K562 (cell line): ENCODE measurements around the gene BCL7C. TPM values are rescaled to one million over a fixed set of nuclear protein-coding genes. Genes with fewer than 3 reads are reported as not detected.

Source experiments
- ATAC-seq: fragments of 200-7000 bp; cut with Tn5 transposase; 3 replicates; pipeline ENCODE4 v1.9.1; 2020; ENCODE audit warnings: moderate library complexity
- BruUV-seq: library from RNA; stranded (reverse); fragments of 400-500 nt; replicated peaks from 2 replicates; lab custom pipeline; 2021; lab: Mats Ljungman, UMichigan
- CTCF ChIA-PET: fragments of 300-600 bp; formaldehyde crosslinking; extraction: SDS; loops from one replicate; lab custom pipeline; 2021; ENCODE audit warnings: low intra/inter-chr PET ratio; lab: Yijun Ruan, JAX
- POLR2A ChIA-PET: fragments of 300-600, 350-650 bp; sonication (Branson Sonifier 250); formaldehyde crosslinking; extraction: SDS; loops from one replicate; lab custom pipeline; 2021; ENCODE audit warnings: antibody characterized with exemption, inconsistent platforms; lab: Yijun Ruan, JAX
- DNase-seq, 4 experiments: peaks; one replicate each; pipeline versions ENCODE4 v3.0.0 to v3.0.0-alpha.2; 2011 to 2018; ENCODE audit warnings: low spot score in 3 of 4, mixed read lengths in 3 of 4; ENCODE audit errors: extremely low read depth in 1 of 4
- FAIRE-seq: peaks from 2 replicates; lab custom pipeline; 2011; peaks lifted over from hg19 to GRCh38; lab: Jason Lieb, UNC
- H2AFZ ChIP-seq: 2 replicates; pipeline ENCODE4 v1.6.0; 2011; ENCODE audit warnings: low read depth, low read length, control low read depth, inconsistent platforms
- H3K27ac ChIP-seq: fragments of 200-600 bp; 3 replicates; pipeline ENCODE4 v1.8.0; 2011; ENCODE audit warnings: low read depth, mild to moderate bottlenecking, control low read depth, inconsistent platforms, low read length, moderate library complexity, mixed read lengths; ENCODE audit errors: extremely low read depth
- H3K27me3 ChIP-seq, 2 experiments: fragments of 300-600 bp in 1 of 2; 2 replicates in 1 of 2; 3 replicates in 1 of 2; pipeline versions ENCODE4 v1.6.0 to v1.8.0; 2011; ENCODE audit warnings: inconsistent platforms in 2 of 2, low read length in 2 of 2, mild to moderate bottlenecking in 1 of 2, mixed read lengths in 1 of 2, moderate library complexity in 1 of 2; ENCODE audit not compliant: control insufficient read depth in 2 of 2, insufficient read depth in 2 of 2
- H3K36me3 ChIP-seq: fragments of 300-600 bp; 3 replicates; pipeline ENCODE4 v1.8.0; 2011; ENCODE audit warnings: mild to moderate bottlenecking, low read length, inconsistent platforms; ENCODE audit not compliant: control insufficient read depth, insufficient read depth
- H3K4me1 ChIP-seq, 2 experiments: fragments of 200-600 bp in 1 of 2; replicated peaks in 1 of 2; 2 replicates in 1 of 2; 3 replicates in 1 of 2; pipeline versions ENCODE4 v1.5.1 to v1.8.0; 2011; ENCODE audit warnings: inconsistent platforms in 2 of 2, low read length in 2 of 2, mild to moderate bottlenecking in 1 of 2, mixed read lengths in 1 of 2, moderate library complexity in 1 of 2; ENCODE audit not compliant: control insufficient read depth in 2 of 2, insufficient read depth in 2 of 2
- H3K4me2 ChIP-seq: 2 replicates; pipeline ENCODE4 v1.6.1; 2011; ENCODE audit warnings: low read length, control low read depth, inconsistent platforms, mixed read lengths; ENCODE audit not compliant: insufficient read depth
- H3K4me3 ChIP-seq: fragments of 200-600 bp; sonication (generic), shearing (Covaris generic); 2 replicates; pipeline ENCODE4 v1.5.1; 2016; ENCODE audit warnings: control low read depth, inconsistent platforms
- H3K79me2 ChIP-seq: fragments of 200-600 bp; 3 replicates; pipeline ENCODE4 v1.8.0; 2011; ENCODE audit warnings: low read length, inconsistent platforms; ENCODE audit not compliant: control insufficient read depth, insufficient read depth
- H3K9ac ChIP-seq, 2 experiments: 2 replicates each; pipeline versions ENCODE4 v1.6.0 to v1.6.1; 2011; ENCODE audit warnings: low read depth in 2 of 2, low read length in 2 of 2, control low read depth in 1 of 2, inconsistent platforms in 1 of 2, mild to moderate bottlenecking in 1 of 2, mixed read lengths in 1 of 2; ENCODE audit not compliant: insufficient read depth in 1 of 2
- H3K9me1 ChIP-seq: one replicate; pipeline ENCODE4 v1.6.0; 2011; ENCODE audit warnings: inconsistent platforms, mild to moderate bottlenecking, low read length, moderate library complexity; ENCODE audit not compliant: control insufficient read depth, insufficient read depth
- H3K9me3 ChIP-seq: replicated peaks from 2 replicates; pipeline ENCODE4 v1.5.1; 2011; ENCODE audit warnings: low read depth, low read length, inconsistent platforms; ENCODE audit not compliant: control insufficient read depth, insufficient read depth
- H4K20me1 ChIP-seq: replicated peaks from 2 replicates; pipeline ENCODE4 v1.6.1; 2011; ENCODE audit warnings: low read length, inconsistent platforms, mixed read lengths; ENCODE audit not compliant: control insufficient read depth, insufficient read depth
- ATF4 ChIP-seq: fragments of 450-650 bp; formaldehyde crosslinking; IDR thresholded peaks from 2 replicates; pipeline ENCODE4 v1.4.0; 2022; ENCODE audit warnings: mild to moderate bottlenecking, moderate library complexity
- CC2D1A ChIP-seq: fragments of 450-650 bp; IDR thresholded peaks from 2 replicates; pipeline ENCODE4 v1.6.1; 2017; ENCODE audit warnings: mild to moderate bottlenecking
- PRDM10 ChIP-seq: fragments of 450-650 bp; IDR thresholded peaks from 2 replicates; pipeline ENCODE4 v1.6.1; 2018; ENCODE audit not compliant: partially characterized antibody
- ZNF121 ChIP-seq: sonication (generic); formaldehyde crosslinking; conservative IDR thresholded peaks from 2 replicates; pipeline ENCODE4 v1.8.0; 2022; ENCODE audit warnings: missing genetic modification reagents
- WGBS: fragments of 100-300 bp; shearing (Covaris generic); methylation state at CpG from one replicate; pipeline ENCODE4 v1.1.6; 2016; ENCODE audit warnings: low coverage, mixed read lengths; ENCODE audit not compliant: insufficient coverage; ENCODE audit errors: missing lambda C conversion rate; 5-methylcytosine and 5-hydroxymethylcytosine counted together
- in situ Hi-C: fragments of 300-500 bp; cut with MboI; formaldehyde crosslinking; loops from 4 replicates; pipeline ENCODE4 v1.15.0; 2018; ENCODE audit warnings: inconsistent platforms, mixed read lengths
- intact Hi-C: fragments of 100-400 bp; cut with micrococcal nuclease; formaldehyde crosslinking; loops from 2 replicates; pipeline ENCODE4 v1.14.2; 2022
- polyA plus RNA-seq, 8 experiments: library from polyadenylated mRNA; depleted of rRNA in 4 of 8; stranded (reverse) in 5 of 8; unstranded in 3 of 8; fragments of >200 nt; fragmentation: Nextera tagmentation in 2 of 8; fragmentation: Illumina TruSeq in 1 of 8; extraction: Ambion mirVana in 2 of 8; extraction: Trizol in 1 of 8; gene quantifications; 2 replicates each; pipeline versions ENCODE4 v1.2.1 to v1.2.3, GENCODE V29; 2011 to 2014; ENCODE audit warnings: inconsistent platforms in 1 of 8, missing spikeins in 1 of 8
- total RNA-seq, 7 experiments: library from RNA; depleted of rRNA in 6 of 7; stranded (reverse); fragments of >200 nt in 6 of 7; fragmentation: Illumina TruSeq in 2 of 7; extraction: Trizol in 2 of 7; gene quantifications; 2 replicates each; pipeline versions ENCODE4 v1.2.1 to v1.2.3, GENCODE V29; 2011 to 2021; ENCODE audit warnings: low replicate concordance in 1 of 7

Gene BCL7C
- total and polyA plus RNA-seq, 9 of the 15 experiments (the other 6 are each of a cell fraction or from before 2014, with no cell fraction given), result 1.7 to 85.8 (median 19.6) TPM

GRCh38 chr16:30899794-30900193, 5.9 kb upstream of the BCL7C start:
- TF ChIP-seq PRDM10 (peak; percentile 85), ATF4 (CRISPR knock-in tag) (no peak), ZNF121 (CRISPR knock-in tag) (peak; percentile 64), CC2D1A (no peak)
- no peak for DNase-seq
- Histone ChIP-seq H4K20me1 (no peaks in the 10 kb centered on the region), H3K27ac (no peak overlapping the region), H3K4me1 (peaks cover 44 to 58% of the 10 kb centered on the region in 2 experiments), H3K4me3 (no peak overlapping the region), H3K79me2 (peaks cover 1% of the 10 kb centered on the region; the same call in 1 of the 3 replicates), H2AFZ (no peak overlapping the region), H3K36me3 (no peaks in the 10 kb centered on the region; the same call in 2 of the 3 replicates), H3K9ac (no peak overlapping the region; a peak in 1 of 4 replicates), H3K9me1 (no peaks in the 10 kb centered on the region), H3K4me2 (no peak overlapping the region), H3K9me3 (no peaks in the 10 kb centered on the region), H3K27me3 (no peaks in the 10 kb centered on the region)
- POLR2A ChIA-PET, result interaction anchor here (0.6 to 1.3 kb wide), 3 partner anchors 25 to 102 kb away, joined by 3 read pairs; no protein-coding TSS in a partner anchor
- no peak for ATAC-seq
- BruUV-seq, result no TSS peak
- in situ Hi-C loops (loop anchor here (10.0 kb wide), 1 partner anchor 55 kb away; no protein-coding TSS in a partner anchor), intact Hi-C loops (no loop called here)
- CTCF ChIA-PET, result no interaction called here
- 39% methylated on average over 2 of the region's 2 CpGs for WGBS
- no peak for FAIRE-seq
